Skeletal muscle tissue (tissue), 4 donors: ENCODE data around the gene MSI2. TPM values are rescaled to one million over a fixed set of nuclear protein-coding genes. Genes with fewer than 3 reads are reported as not detected.
A peak's percentile ranks its signal among the peaks of the same experiment; 100 is the strongest.

Source experiments
- H3K27ac ChIP-seq: one replicate; pipeline ENCODE4 v1.7.0; 2013; ENCODE audit warnings: mild to moderate bottlenecking, low read depth, low read length, inconsistent platforms
- H3K27me3 ChIP-seq, 3 donors: one replicate each; pipeline ENCODE4 v1.7.0; 2013; ENCODE audit warnings: low read length in 3 of 3; ENCODE audit not compliant: control insufficient read depth in 3 of 3, insufficient read depth in 3 of 3
- H3K36me3 ChIP-seq, 3 donors: one replicate each; pipeline ENCODE4 v1.7.0; 2013; ENCODE audit warnings: low read length in 3 of 3; ENCODE audit not compliant: control insufficient read depth in 3 of 3, insufficient read depth in 3 of 3
- H3K4me1 ChIP-seq, 3 donors: one replicate each; pipeline ENCODE4 v1.7.0; 2013; ENCODE audit warnings: low read length in 3 of 3, mild to moderate bottlenecking in 3 of 3; ENCODE audit not compliant: control insufficient read depth in 3 of 3, insufficient read depth in 3 of 3
- H3K4me3 ChIP-seq, 3 donors: one replicate each; pipeline ENCODE4 v1.7.0; 2013; ENCODE audit warnings: low read length in 3 of 3
- H3K9ac ChIP-seq, 3 donors: one replicate each; pipeline ENCODE4 v1.7.0; 2013; ENCODE audit warnings: low read length in 3 of 3, mild to moderate bottlenecking in 3 of 3, moderate library complexity in 2 of 3, low read depth in 1 of 3
- H3K9me3 ChIP-seq, 3 donors: one replicate each; pipeline ENCODE4 v1.7.0; 2013; ENCODE audit warnings: low read length in 3 of 3; ENCODE audit not compliant: control insufficient read depth in 3 of 3
- total RNA-seq: library from RNA; depleted of rRNA; stranded (reverse); fragments of >200 nt; gene quantifications from one replicate; pipeline ENCODE4 v1.2.3, GENCODE V29; 2014
- donor health status: Osteomylitis.

MSI2 gene
- total RNA-seq = 20.4 TPM

DNA sequence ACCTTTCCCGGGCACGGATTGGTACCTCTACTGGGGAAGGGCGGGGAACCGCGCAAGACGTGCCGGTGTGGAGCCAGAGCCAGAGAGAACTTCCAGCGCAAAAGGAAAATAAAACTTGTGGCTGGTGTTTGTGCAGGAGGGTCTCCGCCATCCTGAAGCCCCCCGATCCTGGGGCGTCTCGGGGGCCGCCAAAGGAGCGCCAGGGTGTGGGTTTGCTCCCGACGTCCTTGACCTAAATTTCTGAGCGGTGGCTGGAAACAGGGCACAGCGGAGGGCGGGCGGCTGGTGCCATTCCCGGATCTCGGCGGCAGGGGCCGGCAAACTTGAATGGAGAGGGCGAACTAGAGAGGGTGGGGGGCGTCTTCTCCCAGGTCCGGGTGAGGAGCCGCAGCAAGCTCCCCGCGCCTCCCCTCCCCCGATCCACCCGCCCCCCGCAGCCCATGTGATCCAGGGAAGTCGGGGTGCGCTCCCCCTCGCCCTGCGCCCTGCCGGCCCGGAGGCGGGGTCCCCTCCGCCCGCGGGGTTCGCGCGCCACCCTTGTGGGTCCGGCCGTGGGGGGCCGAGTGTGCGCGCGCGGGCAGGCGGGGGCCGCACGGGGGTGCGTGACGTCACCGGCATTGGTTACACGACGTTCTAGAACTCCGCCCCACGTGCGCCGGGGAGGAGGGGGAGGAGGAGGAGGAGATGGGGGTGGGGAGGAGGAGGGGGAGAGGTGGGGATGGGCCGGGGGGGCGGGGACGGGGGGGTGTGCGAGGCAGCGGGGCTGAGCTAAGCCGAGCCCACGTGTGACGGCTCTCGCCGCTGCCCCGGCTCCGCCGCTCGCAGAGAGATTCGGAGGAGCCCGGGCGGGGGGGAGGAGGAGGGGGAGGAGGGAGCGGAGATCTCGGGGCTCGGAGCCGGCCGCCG is at the start of gene MSI2:
Gene MSI2 (plus strand): TSS at position 748 of the 906 bp plus-strand sequence. CDS start 220 bp downstream, outside the sequence.
- Histone ChIP-seq H3K9ac (peak within 1 kb of the TSS; percentile 81 to 93 (median 87)), H3K4me3 (peak within 1 kb of the TSS; percentile 76 to 87 (median 83)), H3K36me3 (no peaks in the 10 kb centered on the region), H3K4me1 (peaks cover 19 to 34% (median 21%) of the 10 kb centered on the region in 3 donors), H3K9me3 (peaks cover 0 to 3% (median 0%) of the 10 kb centered on the region in 3 donors), H3K27me3 (no peaks in the 10 kb centered on the region), H3K27ac (peak within 1 kb of the TSS; percentile 96)

DNA sequence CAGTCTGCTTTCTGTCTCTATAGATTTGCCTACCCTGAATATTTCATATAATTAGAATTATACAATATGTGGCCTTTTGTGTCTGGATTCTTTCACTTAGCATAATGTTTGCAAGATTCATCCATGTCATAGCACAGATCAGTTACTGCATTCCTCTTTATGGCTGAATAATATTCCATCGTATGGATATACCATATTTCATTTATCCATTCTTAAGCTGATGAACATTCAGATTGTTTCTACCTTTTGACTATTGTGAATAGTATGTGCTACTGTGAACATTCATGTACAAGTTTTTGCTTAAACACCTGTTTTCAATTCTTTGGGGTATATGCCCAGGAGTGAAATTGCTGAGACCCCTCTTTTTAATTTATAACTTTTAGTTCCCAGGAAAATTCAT is 49.4 kb upstream of the MSI2 start:
- no peak overlapping the region for H3K9ac ChIP-seq
- no peaks in the 10 kb centered on the region for H3K36me3 ChIP-seq
- H3K4me3 ChIP-seq = no peak overlapping the region
- H3K9me3 ChIP-seq = peaks cover 0 to 8% (median 3%) of the 10 kb centered on the region in 3 donors
- H3K27me3 ChIP-seq = no peaks in the 10 kb centered on the region
- H3K4me1 ChIP-seq = no peaks in the 10 kb centered on the region
- H3K27ac ChIP-seq = no peak overlapping the region

DNA sequence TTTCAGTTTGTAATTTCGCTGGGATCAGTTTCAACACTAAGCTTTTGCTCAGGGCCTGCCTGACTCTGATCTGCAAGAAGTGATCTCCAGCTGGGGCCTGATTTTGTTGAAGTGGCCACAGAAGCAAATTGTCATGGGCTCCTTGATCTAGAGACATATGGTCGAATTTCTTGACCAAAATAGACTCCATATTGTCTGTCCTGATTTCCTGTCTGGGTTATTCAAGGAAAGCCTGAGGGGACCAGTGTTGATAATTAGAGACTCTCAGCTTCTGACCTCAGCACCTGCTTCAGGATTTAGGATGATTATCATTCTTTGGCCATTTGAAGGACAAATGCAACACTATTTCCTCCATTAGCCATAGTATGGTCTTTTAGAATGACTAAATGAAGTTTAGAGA is 48.9 kb upstream of the MSI2 start:
- Histone ChIP-seq H3K4me3 (no peak overlapping the region), H3K27ac (no peak overlapping the region), H3K4me1 (no peaks in the 10 kb centered on the region), H3K9ac (no peak overlapping the region), H3K36me3 (no peaks in the 10 kb centered on the region), H3K27me3 (no peaks in the 10 kb centered on the region), H3K9me3 (peaks cover 0 to 8% (median 3%) of the 10 kb centered on the region in 3 donors)

GRCh38 chr17:57210224-57210553 is 46.1 kb upstream of the MSI2 start:
- Histone ChIP-seq H3K9me3 (peaks cover 0 to 8% (median 3%) of the 10 kb centered on the region in 3 donors), H3K27me3 (no peaks in the 10 kb centered on the region), H3K36me3 (no peaks in the 10 kb centered on the region), H3K27ac (no peak overlapping the region), H3K4me1 (no peaks in the 10 kb centered on the region), H3K4me3 (no peak overlapping the region), H3K9ac (no peak overlapping the region)

GRCh38 chr17:57210972-57211411 is 45.3 kb upstream of the MSI2 start:
- H3K9ac ChIP-seq = no peak overlapping the region
- H3K27me3 ChIP-seq = no peaks in the 10 kb centered on the region
- H3K36me3 ChIP-seq = no peaks in the 10 kb centered on the region
- H3K9me3 ChIP-seq = peaks cover 0 to 8% (median 3%) of the 10 kb centered on the region in 3 donors
- no peaks in the 10 kb centered on the region for H3K4me1 ChIP-seq
- no peak overlapping the region for H3K27ac ChIP-seq
- H3K4me3 ChIP-seq = no peak overlapping the region

GRCh38 chr17:57211543-57211942 is 44.8 kb upstream of the MSI2 start:
- Histone ChIP-seq H3K4me3 (no peak overlapping the region), H3K27me3 (no peaks in the 10 kb centered on the region), H3K4me1 (no peaks in the 10 kb centered on the region), H3K9me3 (peaks cover 0 to 8% (median 3%) of the 10 kb centered on the region in 3 donors), H3K36me3 (no peaks in the 10 kb centered on the region), H3K9ac (no peak overlapping the region), H3K27ac (no peak overlapping the region)

DNA sequence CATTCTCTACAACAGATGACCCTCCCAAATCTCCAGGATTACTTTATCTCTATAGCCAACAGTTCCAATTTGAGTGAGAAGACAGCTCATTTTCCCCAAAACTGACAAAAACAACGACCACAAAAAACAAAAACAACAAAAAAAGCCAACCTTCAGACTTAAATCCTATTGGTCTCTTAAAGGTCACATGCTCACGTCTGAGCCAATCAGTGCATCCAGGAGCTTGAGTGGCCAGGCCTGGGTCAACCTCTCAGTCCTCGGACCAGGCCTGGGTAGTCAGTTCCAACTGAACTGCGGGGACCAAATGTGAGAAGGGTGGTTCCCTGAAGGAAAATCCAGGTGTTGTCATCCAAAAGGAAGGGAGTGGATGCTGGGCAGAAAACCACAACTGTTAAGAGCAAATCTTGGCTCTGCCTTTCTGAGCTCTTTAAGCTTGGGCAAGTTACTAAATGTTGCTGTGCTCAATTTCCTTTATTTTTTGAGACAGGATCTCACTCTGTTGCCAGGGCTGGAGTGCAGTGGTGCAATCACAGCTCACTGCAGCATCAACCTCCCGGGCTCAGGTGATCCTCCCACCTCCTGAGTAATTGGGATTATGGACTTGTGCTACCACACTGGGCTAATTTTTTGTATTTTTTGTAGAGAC is 43.0 kb upstream of the MSI2 start:
- H3K9ac ChIP-seq = no peak overlapping the region
- H3K36me3 ChIP-seq = no peaks in the 10 kb centered on the region
- no peak overlapping the region for H3K27ac ChIP-seq
- H3K27me3 ChIP-seq = no peaks in the 10 kb centered on the region
- H3K4me1 ChIP-seq = no peaks in the 10 kb centered on the region
- no peak overlapping the region for H3K4me3 ChIP-seq
- peaks cover 0 to 2% (median under 1%) of the 10 kb centered on the region in 3 donors for H3K9me3 ChIP-seq

- Histone ChIP-seq H3K4me3 (no peak overlapping the region), H3K9me3 (no peaks in the 10 kb centered on the region), H3K4me1 (no peaks in the 10 kb centered on the region), H3K9ac (no peak overlapping the region), H3K36me3 (no peaks in the 10 kb centered on the region), H3K27me3 (no peaks in the 10 kb centered on the region), H3K27ac (no peak overlapping the region)
Measured at GRCh38 chr17:57215317-57215716, 41.0 kb upstream of the MSI2 start.

- Histone ChIP-seq H3K27me3 (no peaks in the 10 kb centered on the region), H3K9ac (no peak overlapping the region), H3K9me3 (peaks cover 0 to 3% (median 0%) of the 10 kb centered on the region in 3 donors), H3K27ac (no peak overlapping the region), H3K4me1 (no peaks in the 10 kb centered on the region), H3K36me3 (no peaks in the 10 kb centered on the region), H3K4me3 (no peak overlapping the region)
Measured at GRCh38 chr17:57221366-57222350, 34.7 kb upstream of the MSI2 start.
